ENCODE measurements around the gene PHF5A.

The PHF5A gene

GRCh38 chr22:41480397-41480735, 11.9 kb upstream of the PHF5A start:
- no peak overlapping the region for H2AFZ ChIP-seq (ENCODE audit: low read length)
- no peak for TF ChIP-seq CTCF (IDR thresholded peaks at IDR 0.05; ENCODE audit: low read length)
- TF ChIP-seq EZH2 (IDR thresholded peaks at IDR 0.05; ENCODE audit: borderline replicate concordance, low read length): no peak
- H3F3A ChIP-seq (ENCODE audit: insufficient read depth, low read length): no peaks in the 10 kb centered on the region
- H3K27ac ChIP-seq (ENCODE audit: low read depth, low read length, poor library complexity, severe bottlenecking): peak overlapping the region; percentile 68
- H3K27me3 ChIP-seq (ENCODE audit: insufficient read depth, low read length): no peaks in the 10 kb centered on the region
- no peak overlapping the region for H3K4me3 ChIP-seq (ENCODE audit: low read depth, low read length, poor library complexity, severe bottlenecking)
- H3K9me2 ChIP-seq (ENCODE audit: low read depth, low read length): no peaks in the 10 kb centered on the region
- H3K36me3 ChIP-seq (ENCODE audit: insufficient read depth, low read length): peaks cover 14% of the 10 kb centered on the region
- peak overlapping the region; percentile 52 for H3K4me2 ChIP-seq (ENCODE audit: low read length)
- no peaks in the 10 kb centered on the region for H4K20me1 ChIP-seq (ENCODE audit: insufficient read depth, low read length)
- H3K9me3 ChIP-seq (ENCODE audit: low read length): no peaks in the 10 kb centered on the region
- H3K9ac ChIP-seq (ENCODE audit: low read length): peak overlapping the region; percentile 15; the same call in 1 of the 2 replicates
- peaks cover 60% of the 10 kb centered on the region for H3K79me2 ChIP-seq (ENCODE audit: insufficient read depth, low read length)
- H3K4me1 ChIP-seq (ENCODE audit: insufficient read depth, low read length, severe bottlenecking): peaks cover 74% of the 10 kb centered on the region

- H3K79me2 ChIP-seq (ENCODE audit: insufficient read depth, low read length): peaks cover 61% of the 10 kb centered on the region
- peak overlapping the region; percentile 52 for H3K4me2 ChIP-seq (ENCODE audit: low read length)
- peaks cover 72% of the 10 kb centered on the region for H3K4me1 ChIP-seq (ENCODE audit: insufficient read depth, low read length, severe bottlenecking)
- no peaks in the 10 kb centered on the region for H3F3A ChIP-seq (ENCODE audit: insufficient read depth, low read length)
- no peaks in the 10 kb centered on the region for H4K20me1 ChIP-seq (ENCODE audit: insufficient read depth, low read length)
- no peak overlapping the region for H2AFZ ChIP-seq (ENCODE audit: low read length)
- no peaks in the 10 kb centered on the region for H3K27me3 ChIP-seq (ENCODE audit: insufficient read depth, low read length)
- peak overlapping the region; percentile 68 for H3K27ac ChIP-seq (ENCODE audit: low read depth, low read length, poor library complexity, severe bottlenecking)
- no peak overlapping the region for H3K4me3 ChIP-seq (ENCODE audit: low read depth, low read length, poor library complexity, severe bottlenecking)
- H3K9me2 ChIP-seq (ENCODE audit: low read depth, low read length): no peaks in the 10 kb centered on the region
- peaks cover 14% of the 10 kb centered on the region for H3K36me3 ChIP-seq (ENCODE audit: insufficient read depth, low read length)
- TF ChIP-seq CTCF (IDR thresholded peaks at IDR 0.05; ENCODE audit: low read length) (no peak), EZH2 (IDR thresholded peaks at IDR 0.05; ENCODE audit: borderline replicate concordance, low read length) (no peak)
- no peak overlapping the region; the same call in 1 of the 2 replicates for H3K9ac ChIP-seq (ENCODE audit: low read length)
- H3K9me3 ChIP-seq (ENCODE audit: low read length): no peaks in the 10 kb centered on the region
Observed at GRCh38 chr22:41479671-41480396, 11.3 kb upstream of the PHF5A start.

GRCh38 chr22:41478891-41479521, 10.5 kb upstream of the PHF5A start:
- no peaks in the 10 kb centered on the region for H3K27me3 ChIP-seq (ENCODE audit: insufficient read depth, low read length)
- no peak overlapping the region for H2AFZ ChIP-seq (ENCODE audit: low read length)
- peak overlapping the region; percentile 0; the same call in 1 of the 2 replicates for H3K9ac ChIP-seq (ENCODE audit: low read length)
- H3F3A ChIP-seq (ENCODE audit: insufficient read depth, low read length): no peaks in the 10 kb centered on the region
- H3K27ac ChIP-seq (ENCODE audit: low read depth, low read length, poor library complexity, severe bottlenecking): peak overlapping the region; percentile 68
- H3K9me2 ChIP-seq (ENCODE audit: low read depth, low read length): no peaks in the 10 kb centered on the region
- no peaks in the 10 kb centered on the region for H4K20me1 ChIP-seq (ENCODE audit: insufficient read depth, low read length)
- no peak overlapping the region for H3K4me3 ChIP-seq (ENCODE audit: low read depth, low read length, poor library complexity, severe bottlenecking)
- peaks cover 70% of the 10 kb centered on the region for H3K4me1 ChIP-seq (ENCODE audit: insufficient read depth, low read length, severe bottlenecking)
- peak overlapping the region; percentile 52; the same call in 1 of the 2 replicates for H3K4me2 ChIP-seq (ENCODE audit: low read length)
- TF ChIP-seq EZH2 (IDR thresholded peaks at IDR 0.05; ENCODE audit: borderline replicate concordance, low read length): no peak
- no peak for TF ChIP-seq CTCF (IDR thresholded peaks at IDR 0.05; ENCODE audit: low read length)
- H3K9me3 ChIP-seq (ENCODE audit: low read length): no peaks in the 10 kb centered on the region
- H3K79me2 ChIP-seq (ENCODE audit: insufficient read depth, low read length): peaks cover 58% of the 10 kb centered on the region
- H3K36me3 ChIP-seq (ENCODE audit: insufficient read depth, low read length): peaks cover 14% of the 10 kb centered on the region
